Endothelial cell (in vitro differentiated cells): ENCODE measurements around the gene HIPK4. TPM values are rescaled to one million over a fixed set of nuclear protein-coding genes. Genes with fewer than 3 reads are reported as not detected.
A peak's percentile ranks its signal among the peaks of the same experiment; 100 is the strongest.

Experiments
- DNase-seq: peaks from one replicate; pipeline ENCODE4 v3.0.0; 2021; ENCODE audit warnings: low spot score
- H3K27ac Mint-ChIP-seq: one replicate; pipeline ENCODE4 v1.8.0; 2021; ENCODE audit warnings: mixed read lengths, inconsistent platforms; ENCODE audit not compliant: unreplicated experiment
- H3K27me3 Mint-ChIP-seq: one replicate; pipeline ENCODE4 v1.8.0; 2021; ENCODE audit warnings: mild to moderate bottlenecking, moderate library complexity, mixed read lengths, inconsistent platforms; ENCODE audit not compliant: unreplicated experiment
- H3K36me3 Mint-ChIP-seq: one replicate; pipeline ENCODE4 v1.8.0; 2021; ENCODE audit warnings: mild to moderate bottlenecking, low read depth, mixed read lengths, inconsistent platforms; ENCODE audit not compliant: unreplicated experiment
- H3K4me1 Mint-ChIP-seq: one replicate; pipeline ENCODE4 v1.8.0; 2021; ENCODE audit warnings: mild to moderate bottlenecking, mixed read lengths, inconsistent platforms; ENCODE audit not compliant: unreplicated experiment
- H3K4me3 Mint-ChIP-seq: one replicate; pipeline ENCODE4 v1.8.0; 2021; ENCODE audit warnings: mild to moderate bottlenecking, mixed read lengths, inconsistent platforms; ENCODE audit not compliant: unreplicated experiment
- H3K9me3 Mint-ChIP-seq: one replicate; pipeline ENCODE4 v1.8.0; 2021; ENCODE audit warnings: mixed read lengths, inconsistent platforms; ENCODE audit not compliant: unreplicated experiment
- CTCF ChIP-seq: fragments of 200-600 bp; sonication (generic); IDR thresholded peaks from one replicate; pipeline ENCODE4 v1.5.0; 2021; ENCODE audit warnings: antibody characterized with exemption; ENCODE audit not compliant: unreplicated experiment
- total RNA-seq: library from RNA; stranded (reverse); fragmentation: NEBNext Ultra II Directional; extraction: Animal tissue kit (Norgen Biotek cat#: 25700); gene quantifications from one replicate; pipeline ENCODE4 v1.2.1, GENCODE V29; 2021; ENCODE audit not compliant: unreplicated experiment

HIPK4 gene
- total RNA-seq, 1 donor from 2014 or later = not detected

- TF ChIP-seq CTCF = no peak
- peaks cover 5% of the 10 kb centered on the region for H3K36me3 Mint-ChIP-seq
- no peak overlapping the region for H3K27ac Mint-ChIP-seq
- H3K9me3 Mint-ChIP-seq = no peaks in the 10 kb centered on the region
- DNase-seq = no peak
- peaks cover 6% of the 10 kb centered on the region for H3K27me3 Mint-ChIP-seq
- no peaks in the 10 kb centered on the region for H3K4me1 Mint-ChIP-seq
- no peak overlapping the region for H3K4me3 Mint-ChIP-seq
Observed at GRCh38 chr19:40388481-40388880, 1.5 kb downstream of the HIPK4 start.

GRCh38 chr19:40387155-40387554 is 2.8 kb downstream of the HIPK4 start:
- TF ChIP-seq CTCF = no peak
- H3K27me3 Mint-ChIP-seq = peaks cover 7% of the 10 kb centered on the region
- no peaks in the 10 kb centered on the region for H3K9me3 Mint-ChIP-seq
- no peak overlapping the region for H3K4me3 Mint-ChIP-seq
- peaks cover 5% of the 10 kb centered on the region for H3K36me3 Mint-ChIP-seq
- no peaks in the 10 kb centered on the region for H3K4me1 Mint-ChIP-seq
- H3K27ac Mint-ChIP-seq = no peak overlapping the region
- DNase-seq = no peak

GRCh38 chr19:40383668-40384248 is 6.2 kb downstream of the HIPK4 start:
- no peak overlapping the region for H3K4me3 Mint-ChIP-seq
- H3K36me3 Mint-ChIP-seq = peaks cover 5% of the 10 kb centered on the region

GRCh38 chr19:40381321-40381720 is 8.7 kb downstream of the HIPK4 start:
- TF ChIP-seq CTCF = peak; percentile 22

More at GRCh38 chr19:40383668-40384248, 6.2 kb downstream of the HIPK4 start:
- Mint-ChIP-seq H3K9me3 (no peaks in the 10 kb centered on the region), H3K4me1 (no peaks in the 10 kb centered on the region), H3K27me3 (peaks cover 10% of the 10 kb centered on the region), H3K27ac (peak overlapping the region; percentile 5)
- TF ChIP-seq CTCF = no peak
- DNase-seq = no peak

GRCh38 chr19:40380199-40381037 is 9.6 kb downstream of the HIPK4 start:
- Mint-ChIP-seq H3K27ac (no peak overlapping the region), H3K4me1 (peaks cover 8% of the 10 kb centered on the region)

More at GRCh38 chr19:40381321-40381720, 8.7 kb downstream of the HIPK4 start:
- peaks cover under 1% of the 10 kb centered on the region for H3K4me1 Mint-ChIP-seq
- DNase-seq = no peak
- H3K27me3 Mint-ChIP-seq = peaks cover 7% of the 10 kb centered on the region
- H3K27ac Mint-ChIP-seq = peak overlapping the region; percentile 9
- no peak overlapping the region for H3K4me3 Mint-ChIP-seq
- no peaks in the 10 kb centered on the region for H3K9me3 Mint-ChIP-seq
- H3K36me3 Mint-ChIP-seq = peaks cover 10% of the 10 kb centered on the region

More at GRCh38 chr19:40380199-40381037, 9.6 kb downstream of the HIPK4 start:
- peaks cover 14% of the 10 kb centered on the region for H3K36me3 Mint-ChIP-seq
- peaks cover 10% of the 10 kb centered on the region for H3K27me3 Mint-ChIP-seq
- TF ChIP-seq CTCF = no peak
- no peak overlapping the region for H3K4me3 Mint-ChIP-seq
- DNase-seq = no peak
- H3K9me3 Mint-ChIP-seq = no peaks in the 10 kb centered on the region
